Measurements from ENCODE around the gene LRMDA. TPM values are rescaled to one million over a fixed set of nuclear protein-coding genes. Genes with fewer than 3 reads are reported as not detected.

Gene LRMDA
- total RNA-seq, 2 experiments from 2014 or later = not detected

GRCh38 chr10:75967491-75967890, 536.1 kb downstream of the LRMDA start:
- POLR2A ChIA-PET = no interaction called here
- Mint-ChIP-seq H3K27me3 (peaks cover 2% of the 10 kb centered on the region), H3K4me1 (no peaks in the 10 kb centered on the region), H3K27ac (no peak overlapping the region), H3K9me3 (no peaks in the 10 kb centered on the region), H3K4me3 (no peak overlapping the region), H3K36me3 (no peaks in the 10 kb centered on the region)
- DNase-seq = no peak
- ATAC-seq (ENCODE audit: low read depth) = no peak

GRCh38 chr10:75969031-75969430, 537.6 kb downstream of the LRMDA start:
- Mint-ChIP-seq H3K36me3 (no peaks in the 10 kb centered on the region), H3K9me3 (no peaks in the 10 kb centered on the region)
- ATAC-seq (ENCODE audit: low read depth) = no peak

GRCh38 chr10:75971402-75972211, 540.2 kb downstream of the LRMDA start:
- Mint-ChIP-seq H3K36me3 (no peaks in the 10 kb centered on the region), H3K9me3 (no peaks in the 10 kb centered on the region), H3K4me1 (no peaks in the 10 kb centered on the region), H3K27me3 (no peaks in the 10 kb centered on the region), H3K4me3 (no peak overlapping the region), H3K27ac (no peak overlapping the region)
- POLR2A ChIA-PET = no interaction called here
- DNase-seq (no peak), ATAC-seq (ENCODE audit: low read depth) (no peak)

More at GRCh38 chr10:75969031-75969430, 537.6 kb downstream of the LRMDA start:
- no peak for DNase-seq
- no peak overlapping the region for H3K27ac Mint-ChIP-seq
- H3K4me3 Mint-ChIP-seq = no peak overlapping the region
- peaks cover 2% of the 10 kb centered on the region for H3K27me3 Mint-ChIP-seq
- no peaks in the 10 kb centered on the region for H3K4me1 Mint-ChIP-seq
- POLR2A ChIA-PET = no interaction called here

- Mint-ChIP-seq H3K27ac (no peak overlapping the region), H3K9me3 (no peaks in the 10 kb centered on the region), H3K36me3 (no peaks in the 10 kb centered on the region), H3K27me3 (no peaks in the 10 kb centered on the region), H3K4me3 (no peak overlapping the region), H3K4me1 (no peaks in the 10 kb centered on the region)
- POLR2A ChIA-PET = no interaction called here
- no peak for ATAC-seq (ENCODE audit: low read depth)
- no peak for DNase-seq
Observed at GRCh38 chr10:75972491-75973276, 541.3 kb downstream of the LRMDA start.

GRCh38 chr10:75974080-75974479, 542.7 kb downstream of the LRMDA start:
- no peaks in the 10 kb centered on the region for H3K36me3 Mint-ChIP-seq
- no peak overlapping the region for H3K27ac Mint-ChIP-seq
- no peaks in the 10 kb centered on the region for H3K27me3 Mint-ChIP-seq
- DNase-seq = no peak
- no peak for ATAC-seq (ENCODE audit: low read depth)
- POLR2A ChIA-PET = no interaction called here
- no peaks in the 10 kb centered on the region for H3K4me1 Mint-ChIP-seq
- H3K9me3 Mint-ChIP-seq = no peaks in the 10 kb centered on the region
- H3K4me3 Mint-ChIP-seq = no peak overlapping the region

GRCh38 chr10:75976681-75977080, 545.3 kb downstream of the LRMDA start:
- no peak overlapping the region for H3K27ac Mint-ChIP-seq
- H3K4me1 Mint-ChIP-seq = no peaks in the 10 kb centered on the region
- ATAC-seq (ENCODE audit: low read depth) (no peak), DNase-seq (no peak)
- no peaks in the 10 kb centered on the region for H3K36me3 Mint-ChIP-seq
- POLR2A ChIA-PET = no interaction called here
- H3K4me3 Mint-ChIP-seq = no peak overlapping the region
- H3K9me3 Mint-ChIP-seq = no peaks in the 10 kb centered on the region
- no peaks in the 10 kb centered on the region for H3K27me3 Mint-ChIP-seq

- ATAC-seq (ENCODE audit: low read depth) = no peak
- DNase-seq = no peak
- H3K4me3 Mint-ChIP-seq = no peak overlapping the region
- no peaks in the 10 kb centered on the region for H3K27me3 Mint-ChIP-seq
- no peaks in the 10 kb centered on the region for H3K36me3 Mint-ChIP-seq
- H3K27ac Mint-ChIP-seq = no peak overlapping the region
- no peaks in the 10 kb centered on the region for H3K4me1 Mint-ChIP-seq
- POLR2A ChIA-PET = no interaction called here
- no peaks in the 10 kb centered on the region for H3K9me3 Mint-ChIP-seq
Observed at GRCh38 chr10:75977139-75977538, 545.7 kb downstream of the LRMDA start.

GRCh38 chr10:75978213-75978612, 546.8 kb downstream of the LRMDA start:
- Mint-ChIP-seq H3K27ac (no peak overlapping the region), H3K36me3 (no peaks in the 10 kb centered on the region), H3K27me3 (no peaks in the 10 kb centered on the region), H3K9me3 (no peaks in the 10 kb centered on the region), H3K4me3 (no peak overlapping the region), H3K4me1 (no peaks in the 10 kb centered on the region)
- DNase-seq (no peak), ATAC-seq (ENCODE audit: low read depth) (no peak)
- POLR2A ChIA-PET = no interaction called here

- DNase-seq = no peak
- H3K27ac Mint-ChIP-seq = no peak overlapping the region
- H3K4me3 Mint-ChIP-seq = no peak overlapping the region
- no peaks in the 10 kb centered on the region for H3K27me3 Mint-ChIP-seq
- POLR2A ChIA-PET = no interaction called here
- H3K9me3 Mint-ChIP-seq = no peaks in the 10 kb centered on the region
- H3K4me1 Mint-ChIP-seq = no peaks in the 10 kb centered on the region
- no peaks in the 10 kb centered on the region for H3K36me3 Mint-ChIP-seq
- no peak for ATAC-seq (ENCODE audit: low read depth)
Observed at GRCh38 chr10:75980419-75981002, 549.1 kb downstream of the LRMDA start.

GRCh38 chr10:75982611-75983369, 551.4 kb downstream of the LRMDA start:
- no peak for DNase-seq
- no peaks in the 10 kb centered on the region for H3K4me1 Mint-ChIP-seq
- no peak overlapping the region for H3K27ac Mint-ChIP-seq
- POLR2A ChIA-PET = no interaction called here
- no peak overlapping the region for H3K4me3 Mint-ChIP-seq
- H3K36me3 Mint-ChIP-seq = no peaks in the 10 kb centered on the region
- no peak for ATAC-seq (ENCODE audit: low read depth)
- no peaks in the 10 kb centered on the region for H3K9me3 Mint-ChIP-seq
- no peaks in the 10 kb centered on the region for H3K27me3 Mint-ChIP-seq

GRCh38 chr10:75984067-75984466, 552.6 kb downstream of the LRMDA start:
- no peak overlapping the region for H3K27ac Mint-ChIP-seq
- no peaks in the 10 kb centered on the region for H3K4me1 Mint-ChIP-seq
- ATAC-seq (ENCODE audit: low read depth) (no peak), DNase-seq (no peak)
- no peaks in the 10 kb centered on the region for H3K27me3 Mint-ChIP-seq
- POLR2A ChIA-PET = no interaction called here
- H3K9me3 Mint-ChIP-seq = no peaks in the 10 kb centered on the region
- H3K4me3 Mint-ChIP-seq = no peak overlapping the region
- H3K36me3 Mint-ChIP-seq = no peaks in the 10 kb centered on the region

- DNase-seq = no peak
- H3K4me1 Mint-ChIP-seq = no peaks in the 10 kb centered on the region
- H3K27ac Mint-ChIP-seq = no peak overlapping the region
- ATAC-seq (ENCODE audit: low read depth) = no peak
- H3K4me3 Mint-ChIP-seq = no peak overlapping the region
- H3K27me3 Mint-ChIP-seq = no peaks in the 10 kb centered on the region
- H3K36me3 Mint-ChIP-seq = no peaks in the 10 kb centered on the region
- H3K9me3 Mint-ChIP-seq = no peaks in the 10 kb centered on the region
- POLR2A ChIA-PET = no interaction called here
Observed at GRCh38 chr10:75987616-75988015, 556.2 kb downstream of the LRMDA start.

GRCh38 chr10:75994357-75995040, 563.1 kb downstream of the LRMDA start:
- Mint-ChIP-seq H3K36me3 (no peaks in the 10 kb centered on the region), H3K4me1 (no peaks in the 10 kb centered on the region), H3K27me3 (no peaks in the 10 kb centered on the region), H3K9me3 (no peaks in the 10 kb centered on the region), H3K4me3 (no peak overlapping the region), H3K27ac (no peak overlapping the region)
- ATAC-seq (ENCODE audit: low read depth) (no peak), DNase-seq (no peak)
- POLR2A ChIA-PET = no interaction called here
